HG03432 (cell line): ENCODE results near the gene ACER2.
"Not testable (repeated sequence)": the region's sequence is repeated elsewhere in the genome, so short reads cannot be mapped to it uniquely, and the experiment has no call there.

Source experiments
- ATAC-seq: cut with Tn5 transposase; IDR thresholded peaks from one replicate; pipeline ENCODE4 v1.9.1; 2021; ENCODE audit warnings: mild to moderate bottlenecking, moderate library complexity; ENCODE audit not compliant: unreplicated experiment

ACER2 gene

GRCh38 chr9:19408693-19409400 is at the start of gene ACER2:
Gene ACER2, plus strand, starts transcription at chr9:19409009. Its CDS starts 76 bp downstream, at chr9:19409085.
- ATAC-seq: peak; percentile 97

GRCh38 chr9:19369107-19369506 is 39.7 kb upstream of the ACER2 start:
- no peak for ATAC-seq

- no peak for ATAC-seq
Observed at GRCh38 chr9:19371942-19372341, 36.9 kb upstream of the ACER2 start.

- no peak for ATAC-seq
Observed at GRCh38 chr9:19372567-19372966, 36.2 kb upstream of the ACER2 start.

- ATAC-seq: no peak
Observed at GRCh38 chr9:19373527-19373926, 35.3 kb upstream of the ACER2 start.

GRCh38 chr9:19375538-19375937 is 33.3 kb upstream of the ACER2 start:
- no peak for ATAC-seq

GRCh38 chr9:19376931-19377330 is 31.9 kb upstream of the ACER2 start:
- ATAC-seq: no peak

GRCh38 chr9:19378164-19378563 is 30.6 kb upstream of the ACER2 start:
- no peak for ATAC-seq

GRCh38 chr9:19378647-19379046 is 30.2 kb upstream of the ACER2 start:
- no peak for ATAC-seq

- ATAC-seq: no peak
Observed at GRCh38 chr9:19379283-19379682, 29.5 kb upstream of the ACER2 start.

GRCh38 chr9:19379697-19380046 is 29.1 kb upstream of the ACER2 start:
- peak; percentile 38 for ATAC-seq

GRCh38 chr9:19380826-19381075 is 28.1 kb upstream of the ACER2 start:
- no peak for ATAC-seq

- ATAC-seq: no peak
Observed at GRCh38 chr9:19381656-19382055, 27.2 kb upstream of the ACER2 start.

GRCh38 chr9:19385212-19385611 is 23.6 kb upstream of the ACER2 start:
- ATAC-seq: not testable (repeated sequence)

- ATAC-seq: no peak
Observed at GRCh38 chr9:19385786-19386501, 22.9 kb upstream of the ACER2 start.

- no peak for ATAC-seq
Observed at GRCh38 chr9:19386502-19387044, 22.2 kb upstream of the ACER2 start.

GRCh38 chr9:19387317-19387716 is 21.5 kb upstream of the ACER2 start:
- no peak for ATAC-seq

GRCh38 chr9:19389539-19389938 is 19.3 kb upstream of the ACER2 start:
- not testable (repeated sequence) for ATAC-seq

GRCh38 chr9:19397845-19398244 is 11.0 kb upstream of the ACER2 start:
- ATAC-seq: no peak

GRCh38 chr9:19403231-19403630 is 5.6 kb upstream of the ACER2 start:
- ATAC-seq: not testable (repeated sequence)

- ATAC-seq: no peak
Observed at GRCh38 chr9:19404283-19405075, 4.3 kb upstream of the ACER2 start.

- no peak for ATAC-seq
Observed at GRCh38 chr9:19405771-19406170, 3.0 kb upstream of the ACER2 start.
